Neural crest cell (in vitro differentiated cells): ENCODE data around the gene ACTN4. TPM values are rescaled to one million over a fixed set of nuclear protein-coding genes. Genes with fewer than 3 reads are reported as not detected.

Source experiments
- DNase-seq: peaks from one replicate; pipeline ENCODE4 v3.0.0; 2021; ENCODE audit warnings: low read depth, mixed read lengths, low spot score
- H3K27ac Mint-ChIP-seq: one replicate; pipeline ENCODE4 v1.8.0; 2021; ENCODE audit warnings: mild to moderate bottlenecking, mixed read lengths; ENCODE audit not compliant: unreplicated experiment
- H3K27me3 Mint-ChIP-seq: 2 replicates; pipeline ENCODE4 v1.8.0; 2021; ENCODE audit warnings: low read depth, mild to moderate bottlenecking, mixed read lengths
- H3K36me3 Mint-ChIP-seq: 2 replicates; pipeline ENCODE4 v1.8.0; 2021; ENCODE audit warnings: low read depth, mild to moderate bottlenecking, mixed read lengths
- H3K4me1 Mint-ChIP-seq: 2 replicates; pipeline ENCODE4 v1.8.0; 2021; ENCODE audit warnings: mixed read lengths
- H3K4me3 Mint-ChIP-seq: one replicate; pipeline ENCODE4 v1.8.0; 2021; ENCODE audit warnings: mild to moderate bottlenecking, mixed read lengths
- H3K9me3 Mint-ChIP-seq: 2 replicates; pipeline ENCODE4 v1.8.0; 2021; ENCODE audit warnings: mixed read lengths
- CTCF ChIP-seq: fragments of 200-600 bp; sonication (generic); conservative IDR thresholded peaks from 2 replicates; pipeline ENCODE4 v1.5.0; 2021; ENCODE audit warnings: antibody characterized with exemption, mild to moderate bottlenecking
- total RNA-seq: library from RNA; stranded (reverse); gene quantifications from 2 replicates; pipeline ENCODE4 v1.2.1, GENCODE V29; 2021

ACTN4 gene
- total RNA-seq, 1 donor from 2014 or later: 324 TPM

GRCh38 chr19:38737921-38738737, 90.7 kb downstream of the ACTN4 start:
- Mint-ChIP-seq H3K9me3 (no peaks in the 10 kb centered on the region), H3K4me1 (peaks cover 11% of the 10 kb centered on the region), H3K27me3 (peaks cover 35% of the 10 kb centered on the region), H3K4me3 (peak overlapping the region; percentile 77), H3K27ac (no peak overlapping the region), H3K36me3 (no peaks in the 10 kb centered on the region)
- no peak for TF ChIP-seq CTCF
- DNase-seq: no peak

GRCh38 chr19:38739440-38740256, 92.2 kb downstream of the ACTN4 start:
- Mint-ChIP-seq H3K27me3 (peaks cover 30% of the 10 kb centered on the region), H3K9me3 (no peaks in the 10 kb centered on the region), H3K4me3 (peak overlapping the region; percentile 4), H3K27ac (no peak overlapping the region), H3K36me3 (no peaks in the 10 kb centered on the region), H3K4me1 (peaks cover 11% of the 10 kb centered on the region)
- no peak for DNase-seq
- no peak for TF ChIP-seq CTCF

GRCh38 chr19:38740257-38740592, 92.8 kb downstream of the ACTN4 start:
- no peak overlapping the region for H3K4me3 Mint-ChIP-seq
- DNase-seq: no peak
- H3K36me3 Mint-ChIP-seq: no peaks in the 10 kb centered on the region
- TF ChIP-seq CTCF: no peak
- H3K4me1 Mint-ChIP-seq: peaks cover 6% of the 10 kb centered on the region
- no peak overlapping the region for H3K27ac Mint-ChIP-seq
- peaks cover 24% of the 10 kb centered on the region for H3K27me3 Mint-ChIP-seq
- H3K9me3 Mint-ChIP-seq: no peaks in the 10 kb centered on the region

DNA sequence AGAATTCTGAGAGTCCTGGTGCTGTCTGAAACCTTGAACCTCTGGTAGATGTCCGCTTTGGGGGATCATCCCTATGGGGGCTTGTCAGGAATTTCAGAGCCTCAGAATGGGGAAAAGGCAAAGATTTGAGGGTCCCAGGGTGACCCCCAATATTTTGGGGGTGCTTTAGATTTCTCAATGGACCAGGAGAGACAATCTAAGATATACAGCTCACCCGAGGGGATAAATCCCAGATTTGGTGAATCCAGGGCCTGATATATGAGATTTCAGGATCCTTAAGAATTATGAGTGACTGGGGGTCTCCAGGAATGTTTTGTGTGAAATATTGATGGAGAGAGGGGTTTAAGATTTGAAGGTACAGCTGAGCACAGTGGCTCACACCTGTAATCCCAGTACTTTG, 93.5 kb downstream of the ACTN4 start:
- Mint-ChIP-seq H3K4me1 (peaks cover 6% of the 10 kb centered on the region), H3K9me3 (no peaks in the 10 kb centered on the region), H3K4me3 (no peak overlapping the region)

GRCh38 chr19:38741670-38742069, 94.2 kb downstream of the ACTN4 start:
- H3K36me3 Mint-ChIP-seq: no peaks in the 10 kb centered on the region
- TF ChIP-seq CTCF: no peak
- H3K9me3 Mint-ChIP-seq: no peaks in the 10 kb centered on the region
- H3K27me3 Mint-ChIP-seq: peaks cover 18% of the 10 kb centered on the region
- DNase-seq: no peak
- H3K4me3 Mint-ChIP-seq: no peak overlapping the region
- peaks cover 6% of the 10 kb centered on the region for H3K4me1 Mint-ChIP-seq
- no peak overlapping the region for H3K27ac Mint-ChIP-seq

More for the DNA sequence above, 93.5 kb downstream of the ACTN4 start:
- no peaks in the 10 kb centered on the region for H3K36me3 Mint-ChIP-seq
- TF ChIP-seq CTCF: no peak
- DNase-seq: no peak
- no peak overlapping the region for H3K27ac Mint-ChIP-seq
- peaks cover 22% of the 10 kb centered on the region for H3K27me3 Mint-ChIP-seq
